Gastrocnemius medialis (tissue), 4 donors: ENCODE results near the gene GNAI3. TPM values are rescaled to one million over a fixed set of nuclear protein-coding genes. Genes with fewer than 3 reads are reported as not detected.

Source experiments
- ATAC-seq, 2 donors: fragments of 150-250 bp; one replicate each; pipeline ENCODE4 v1.9.1; 2016
- DNase-seq, 2 donors: peaks; one replicate each; pipeline ENCODE4 v3.0.0-alpha.2; 2019
- H3K27ac ChIP-seq, 4 donors: fragments of 200-600 bp; sonication (generic); 1 replicate in 1 of 4; 2 replicates in 3 of 4; pipeline ENCODE4 v1.5.1; 2016 to 2018; ENCODE audit warnings: mild to moderate bottlenecking in 2 of 4, moderate library complexity in 1 of 4
- H3K27me3 ChIP-seq, 3 donors: fragments of 200-600 bp; sonication (generic) in 2 of 3; 1 replicate in 1 of 3; 2 replicates in 2 of 3; pipeline versions ENCODE4 v1.5.1 to v1.6.0; 2016 to 2019; ENCODE audit warnings: mild to moderate bottlenecking in 1 of 3, moderate library complexity in 1 of 3
- H3K36me3 ChIP-seq, 2 donors: fragments of 200-600 bp; sonication (generic) in 1 of 2; one replicate each; pipeline ENCODE4 v1.5.1; 2017 to 2018
- H3K4me1 ChIP-seq, 2 donors: fragments of 200-600 bp; sonication (generic) in 1 of 2; one replicate each; pipeline ENCODE4 v1.5.1; 2016 to 2017; ENCODE audit warnings: mild to moderate bottlenecking in 2 of 2
- H3K4me3 ChIP-seq, 4 donors: fragments of 200-600 bp; sonication (generic) in 3 of 4; 1 replicate in 1 of 4; 2 replicates in 3 of 4; pipeline ENCODE4 v1.5.1; 2016 to 2019; ENCODE audit warnings: mild to moderate bottlenecking in 2 of 4
- H3K9me3 ChIP-seq, 3 donors: fragments of 200-600 bp; sonication (generic) in 2 of 3; 1 replicate in 1 of 3; 2 replicates in 2 of 3; pipeline ENCODE4 v1.5.1; 2016 to 2019
- POLR2A ChIP-seq, 2 donors: fragments of 450-650 bp; IDR thresholded peaks; one replicate each; pipeline ENCODE4 v1.6.1; 2017; ENCODE audit warnings: antibody characterized with exemption in 2 of 2, mild to moderate bottlenecking in 2 of 2, moderate library complexity in 2 of 2
- in situ Hi-C, 4 donors: fragments of 200-750 bp; cut with MboI; loops; one replicate each; pipeline versions ENCODE4 v1.15.0 to v1.8.0; 2017; ENCODE audit warnings: low sequenced_read_pairs in 4 of 4
- intact Hi-C: fragments of 100-400 bp; cut with DNase I; formaldehyde crosslinking; loops from one replicate; pipeline ENCODE4 v1.15.1; 2023; ENCODE audit warnings: low total_unique reads
- total RNA-seq, 4 donors: library from RNA; depleted of rRNA; stranded (reverse); fragments of >200 nt; gene quantifications; one replicate each; pipeline versions ENCODE4 v1.1.0 to v1.2.3, GENCODE V29; 2016
- TF ChIP-seq, protein P1 (sequence below), 5 experiments: fragments of 450-650 bp in 3 of 5; fragments of 200-600 bp in 2 of 5; sonication (generic) in 2 of 5; IDR thresholded peaks in 4 of 5; conservative IDR thresholded peaks in 1 of 5; 1 replicate in 4 of 5; 2 replicates in 1 of 5; pipeline ENCODE4 v1.5.1; 2016 to 2019; ENCODE audit warnings: antibody characterized with exemption in 5 of 5, mild to moderate bottlenecking in 3 of 5, moderate library complexity in 3 of 5

The GNAI3 gene
- total RNA-seq, 4 donors from 2014 or later: 0.90 to 2.5 (median 1.8) TPM

DNA sequence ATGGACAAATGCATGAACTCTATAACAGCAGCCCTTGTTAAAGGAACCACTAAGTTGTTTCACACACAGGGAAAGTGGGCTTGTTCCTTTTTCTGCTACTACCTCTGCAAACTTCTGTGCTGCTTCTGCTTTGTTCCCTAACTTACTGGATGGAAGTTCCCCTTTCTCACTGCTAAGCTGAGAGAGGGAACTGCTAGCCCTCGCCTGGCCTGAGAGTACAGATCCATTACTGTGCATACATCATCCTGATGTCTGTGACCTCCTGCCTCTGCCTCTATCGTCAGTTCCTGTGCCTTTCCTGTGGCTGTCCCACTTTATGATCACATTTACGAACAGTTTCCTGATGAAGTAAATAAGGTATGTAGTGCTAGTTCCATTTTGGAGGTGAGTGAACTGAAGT is 67.5 kb downstream of the GNAI3 start:
- in situ Hi-C loops: no loop called here
- peaks cover 4 to 17% of the 10 kb centered on the region in 2 donors for H3K4me1 ChIP-seq
- H3K27me3 ChIP-seq: peaks cover 0 to 4% (median 3%) of the 10 kb centered on the region in 3 donors
- no peak overlapping the region for H3K4me3 ChIP-seq
- ATAC-seq (no peak), DNase-seq (no peak)
- no peaks in the 10 kb centered on the region for H3K36me3 ChIP-seq
- intact Hi-C loops: loop anchor here (5.0 kb wide), 1 partner anchor 124 kb away; the partner anchor contains the start of gene CYB561D1
- TF ChIP-seq POLR2A (IDR thresholded peaks at IDR 0.05): no peak
- TF ChIP-seq, protein P1, sequence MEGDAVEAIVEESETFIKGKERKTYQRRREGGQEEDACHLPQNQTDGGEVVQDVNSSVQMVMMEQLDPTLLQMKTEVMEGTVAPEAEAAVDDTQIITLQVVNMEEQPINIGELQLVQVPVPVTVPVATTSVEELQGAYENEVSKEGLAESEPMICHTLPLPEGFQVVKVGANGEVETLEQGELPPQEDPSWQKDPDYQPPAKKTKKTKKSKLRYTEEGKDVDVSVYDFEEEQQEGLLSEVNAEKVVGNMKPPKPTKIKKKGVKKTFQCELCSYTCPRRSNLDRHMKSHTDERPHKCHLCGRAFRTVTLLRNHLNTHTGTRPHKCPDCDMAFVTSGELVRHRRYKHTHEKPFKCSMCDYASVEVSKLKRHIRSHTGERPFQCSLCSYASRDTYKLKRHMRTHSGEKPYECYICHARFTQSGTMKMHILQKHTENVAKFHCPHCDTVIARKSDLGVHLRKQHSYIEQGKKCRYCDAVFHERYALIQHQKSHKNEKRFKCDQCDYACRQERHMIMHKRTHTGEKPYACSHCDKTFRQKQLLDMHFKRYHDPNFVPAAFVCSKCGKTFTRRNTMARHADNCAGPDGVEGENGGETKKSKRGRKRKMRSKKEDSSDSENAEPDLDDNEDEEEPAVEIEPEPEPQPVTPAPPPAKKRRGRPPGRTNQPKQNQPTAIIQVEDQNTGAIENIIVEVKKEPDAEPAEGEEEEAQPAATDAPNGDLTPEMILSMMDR (IDR thresholded peaks at IDR 0.05 in 4 of 5, conservative IDR thresholded peaks at IDR 0.05 in 1 of 5): no peak
- no peaks in the 10 kb centered on the region for H3K9me3 ChIP-seq
- H3K27ac ChIP-seq: no peak overlapping the region

GRCh38 chr1:109616391-109616790 is 68.0 kb downstream of the GNAI3 start:
- H3K4me1 ChIP-seq: peaks cover 4 to 18% of the 10 kb centered on the region in 2 donors
- no peak for ATAC-seq
- TF ChIP-seq POLR2A (IDR thresholded peaks at IDR 0.05): no peak
- TF ChIP-seq, protein P1 (IDR thresholded peaks at IDR 0.05 in 4 of 5, conservative IDR thresholded peaks at IDR 0.05 in 1 of 5): no peak
- in situ Hi-C loops: no loop called here
- H3K9me3 ChIP-seq: no peaks in the 10 kb centered on the region
- no peak overlapping the region for H3K27ac ChIP-seq
- intact Hi-C loops: loop anchor here (5.0 kb wide), 1 partner anchor 124 kb away; the partner anchor contains the start of gene CYB561D1
- H3K27me3 ChIP-seq: peaks cover 0 to 4% (median 3%) of the 10 kb centered on the region in 3 donors
- H3K36me3 ChIP-seq: no peaks in the 10 kb centered on the region
- no peak overlapping the region for H3K4me3 ChIP-seq
- DNase-seq: no peak

DNA sequence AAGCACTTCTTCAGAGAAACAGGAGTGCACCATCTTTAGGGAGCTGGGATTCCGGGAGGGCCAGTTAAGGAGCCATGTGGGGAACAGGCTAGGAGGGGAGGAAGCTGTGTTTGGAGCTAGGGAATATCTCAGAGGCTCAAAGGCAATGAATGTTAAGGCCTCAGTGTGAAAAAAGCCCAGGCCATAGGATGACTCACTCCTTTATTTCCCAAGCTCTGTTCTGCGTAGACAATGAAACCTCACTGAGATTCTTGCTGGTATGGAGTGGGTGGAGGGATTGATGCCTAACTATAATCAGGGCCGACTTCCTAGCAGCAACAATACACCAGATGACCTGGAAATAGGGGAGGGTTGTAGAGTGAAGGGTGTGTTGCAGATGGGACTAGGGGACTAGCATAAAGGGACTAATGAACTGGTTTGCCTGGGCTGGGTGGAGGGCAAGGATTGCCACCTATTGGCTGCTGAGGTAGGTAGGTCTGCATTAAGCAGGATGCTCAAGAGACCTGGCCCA is 68.9 kb downstream of the GNAI3 start:
- TF ChIP-seq, protein P1 (IDR thresholded peaks at IDR 0.05 in 4 of 5, conservative IDR thresholded peaks at IDR 0.05 in 1 of 5): no peak
- no peak for TF ChIP-seq POLR2A (IDR thresholded peaks at IDR 0.05)
- intact Hi-C loops (loop anchor here (5.0 kb wide), 1 partner anchor 125 kb away; the partner anchor contains the start of gene CYB561D1), in situ Hi-C loops (no loop called here)
- Histone ChIP-seq H3K4me3 (no peak overlapping the region), H3K27me3 (peaks cover 0 to 4% (median 0%) of the 10 kb centered on the region in 3 donors), H3K36me3 (no peaks in the 10 kb centered on the region), H3K9me3 (no peaks in the 10 kb centered on the region), H3K27ac (no peak overlapping the region), H3K4me1 (peaks cover 4 to 21% of the 10 kb centered on the region in 2 donors)
- no peak for ATAC-seq
- DNase-seq: no peak

GRCh38 chr1:109618661-109619575 is 70.5 kb downstream of the GNAI3 start:
- no peaks in the 10 kb centered on the region for H3K9me3 ChIP-seq
- TF ChIP-seq, protein P1 (IDR thresholded peaks at IDR 0.05 in 4 of 5, conservative IDR thresholded peaks at IDR 0.05 in 1 of 5): no peak
- TF ChIP-seq POLR2A (IDR thresholded peaks at IDR 0.05): no peak
- ATAC-seq (no peak), DNase-seq (no peak)
- H3K4me1 ChIP-seq: peaks cover 4 to 22% of the 10 kb centered on the region in 2 donors
- in situ Hi-C loops: no loop called here
- peak overlapping the region; percentile 64 to 87 (median 66) for H3K4me3 ChIP-seq
- intact Hi-C loops: loop anchor here (5.0 kb wide), 1 partner anchor 127 kb away; the partner anchor contains the start of gene CYB561D1
- no peaks in the 10 kb centered on the region for H3K36me3 ChIP-seq
- peaks cover 0 to 4% (median 0%) of the 10 kb centered on the region in 3 donors for H3K27me3 ChIP-seq
- peak overlapping the region in 3 of 4 donors; percentile 27 to 73 (median 72) for H3K27ac ChIP-seq
